Neural cell (in vitro differentiated cells): Measurements from ENCODE around the gene PROCA1. TPM values are rescaled to one million over a fixed set of nuclear protein-coding genes. Genes with fewer than 3 reads are reported as not detected.

Source experiments
- H2AFZ ChIP-seq: fragments of 200-600, 300-800 bp; sonication (generic), shearing (Covaris generic); 2 replicates; pipeline ENCODE4 v1.6.0; 2014; ENCODE audit warnings: low read depth, mild to moderate bottlenecking, antibody characterized with exemption, low read length, moderate library complexity
- H3F3A ChIP-seq: fragments of 200-600 bp; shearing (Covaris generic); 2 replicates; pipeline ENCODE4 v1.6.1; 2016; ENCODE audit warnings: mild to moderate bottlenecking, moderate library complexity, mixed read lengths, antibody characterized with exemption, low read length; ENCODE audit not compliant: insufficient read depth, poor library complexity, severe bottlenecking
- H3K27ac ChIP-seq: fragments of 200-600, 300-800 bp; sonication (generic), shearing (Covaris generic); 2 replicates; pipeline ENCODE4 v1.5.1; 2014; ENCODE audit warnings: mild to moderate bottlenecking, low read length, moderate library complexity
- H3K27me3 ChIP-seq: fragments of 300-800, 200-600 bp; sonication (generic), shearing (Covaris generic); 2 replicates; pipeline ENCODE4 v1.6.0; 2014; ENCODE audit warnings: mild to moderate bottlenecking, low read depth, low read length, moderate library complexity; ENCODE audit not compliant: insufficient read depth
- H3K36me3 ChIP-seq: fragments of 300-800, 200-600 bp; sonication (generic), shearing (Covaris generic); 2 replicates; pipeline ENCODE4 v1.5.1; 2014; ENCODE audit warnings: mild to moderate bottlenecking, antibody characterized with exemption, low read length, moderate library complexity; ENCODE audit not compliant: insufficient read depth
- H3K4me2 ChIP-seq: fragments of 300-800, 200-600 bp; sonication (generic), shearing (Covaris generic); 2 replicates; pipeline ENCODE4 v1.6.0; 2014; ENCODE audit warnings: mild to moderate bottlenecking, low read length
- H3K4me3 ChIP-seq: fragments of 300-800, 200-600 bp; sonication (generic), shearing (Covaris generic); 2 replicates; pipeline ENCODE4 v1.5.1; 2014; ENCODE audit warnings: mild to moderate bottlenecking, low read length, moderate library complexity
- H3K79me2 ChIP-seq: fragments of 200-600 bp; shearing (Covaris generic); replicated peaks from 2 replicates; pipeline ENCODE4 v1.6.0; 2014; ENCODE audit warnings: mild to moderate bottlenecking, low read length, moderate library complexity; ENCODE audit not compliant: insufficient read depth
- H3K9ac ChIP-seq: fragments of 300-800, 200-600 bp; sonication (generic), shearing (Covaris generic); 2 replicates; pipeline ENCODE4 v1.6.1; 2016; ENCODE audit warnings: mild to moderate bottlenecking, low read length, mixed read lengths
- H3K9me2 ChIP-seq: fragments of 200-600 bp; shearing (Covaris generic); 2 replicates; pipeline ENCODE4 v1.6.1; 2016; ENCODE audit warnings: mild to moderate bottlenecking, low read length, mixed read lengths; ENCODE audit not compliant: insufficient read depth
- H3K9me3 ChIP-seq: fragments of 200-600, 300-800 bp; sonication (generic), shearing (Covaris generic); 2 replicates; pipeline ENCODE4 v1.6.1; 2016; ENCODE audit warnings: mild to moderate bottlenecking, mixed run types, low read length, moderate library complexity, mixed read lengths
- H4K20me1 ChIP-seq: fragments of 200-600 bp; shearing (Covaris generic); 2 replicates; pipeline ENCODE4 v1.6.1; 2016; ENCODE audit warnings: mild to moderate bottlenecking, mixed run types; ENCODE audit not compliant: insufficient read depth
- EP300 ChIP-seq: fragments of 450-650 bp; conservative IDR thresholded peaks from 2 replicates; pipeline ENCODE4 v1.6.1; 2014; ENCODE audit warnings: antibody characterized with exemption, mild to moderate bottlenecking, moderate library complexity; ENCODE audit not compliant: poor library complexity, severe bottlenecking
- EZH2 ChIP-seq: fragments of 200-600, 300-800 bp; shearing (Covaris generic), sonication (generic); IDR thresholded peaks from 2 replicates; pipeline ENCODE4 v1.6.1; 2014; ENCODE audit warnings: antibody characterized with exemption, low read length, borderline replicate concordance, mild to moderate bottlenecking; ENCODE audit not compliant: insufficient read depth, poor library complexity, severe bottlenecking
- MXI1 ChIP-seq: fragments of 450-650 bp; conservative IDR thresholded peaks from 2 replicates; pipeline ENCODE4 v1.6.1; 2014; ENCODE audit warnings: antibody characterized with exemption, mild to moderate bottlenecking; ENCODE audit not compliant: poor library complexity, severe bottlenecking
- POLR2AphosphoS5 ChIP-seq: IDR thresholded peaks from 2 replicates; pipeline ENCODE4 v1.6.1; 2012
- RAD21 ChIP-seq: fragments of 450-650 bp; conservative IDR thresholded peaks from 2 replicates; pipeline ENCODE4 v1.6.1; 2014; ENCODE audit warnings: antibody characterized with exemption, mild to moderate bottlenecking, moderate library complexity
- SMC3 ChIP-seq: fragments of 450-650 bp; conservative IDR thresholded peaks from 2 replicates; pipeline ENCODE4 v1.6.1; 2014; ENCODE audit warnings: antibody characterized with exemption, mild to moderate bottlenecking, moderate library complexity; ENCODE audit not compliant: poor library complexity
- TAF1 ChIP-seq: IDR thresholded peaks from 2 replicates; pipeline ENCODE4 v1.6.1; 2012; ENCODE audit warnings: low read depth
- polyA plus RNA-seq: library from polyadenylated mRNA; depleted of rRNA; stranded (reverse); fragments of >200 nt; gene quantifications from 2 replicates; pipeline ENCODE4 v1.2.3, GENCODE V29; 2014
- small RNA-seq, 3 experiments: library from RNA; depleted of rRNA; stranded (forward); fragments of <200 nt; gene quantifications; one replicate each; pipeline ENCODE3, GENCODE V24; 2012
- TF ChIP-seq, protein P1 (sequence below): fragments of 450-650 bp; IDR thresholded peaks from 2 replicates; pipeline ENCODE4 v1.5.1; 2014; ENCODE audit warnings: antibody characterized with exemption, mild to moderate bottlenecking, moderate library complexity; ENCODE audit not compliant: poor library complexity, severe bottlenecking
- TF ChIP-seq, protein P2 (sequence below): IDR thresholded peaks from 2 replicates; pipeline ENCODE4 v1.6.1; 2012; ENCODE audit warnings: borderline replicate concordance

PROCA1 gene
- polyA plus RNA-seq, 1 donor from 2014 or later: 20.7 TPM

DNA sequence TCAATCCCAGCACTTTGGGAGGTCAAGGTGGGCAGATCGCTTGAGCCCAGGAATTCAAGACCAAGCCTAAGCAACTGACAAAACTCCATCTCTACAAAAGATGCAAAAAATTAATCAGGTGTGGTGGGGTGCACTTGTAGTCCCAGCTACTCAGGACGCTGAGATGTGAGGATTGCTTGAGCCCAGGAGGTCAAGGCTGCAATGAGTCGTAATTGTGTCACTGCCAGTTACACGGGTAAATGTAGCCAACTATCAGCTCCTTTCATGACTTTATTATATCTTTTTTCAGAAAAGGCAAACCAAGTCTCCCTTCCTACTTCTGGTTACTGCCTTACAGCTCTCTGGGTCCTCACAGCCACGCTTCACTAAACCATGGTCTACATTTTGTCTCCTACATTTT, 53.9 kb downstream of the PROCA1 start:
- Histone ChIP-seq H3F3A (no peaks in the 10 kb centered on the region), H3K9ac (no peak overlapping the region), H4K20me1 (no peaks in the 10 kb centered on the region), H3K9me3 (no peaks in the 10 kb centered on the region), H3K79me2 (peaks cover 37% of the 10 kb centered on the region), H3K4me2 (no peak overlapping the region), H3K27me3 (no peaks in the 10 kb centered on the region), H3K27ac (no peak overlapping the region), H3K36me3 (no peaks in the 10 kb centered on the region), H3K9me2 (no peaks in the 10 kb centered on the region), H3K4me3 (no peak overlapping the region), H2AFZ (no peak overlapping the region)
- no peak for TF ChIP-seq TAF1
- no peak for TF ChIP-seq MXI1
- TF ChIP-seq, protein P1, sequence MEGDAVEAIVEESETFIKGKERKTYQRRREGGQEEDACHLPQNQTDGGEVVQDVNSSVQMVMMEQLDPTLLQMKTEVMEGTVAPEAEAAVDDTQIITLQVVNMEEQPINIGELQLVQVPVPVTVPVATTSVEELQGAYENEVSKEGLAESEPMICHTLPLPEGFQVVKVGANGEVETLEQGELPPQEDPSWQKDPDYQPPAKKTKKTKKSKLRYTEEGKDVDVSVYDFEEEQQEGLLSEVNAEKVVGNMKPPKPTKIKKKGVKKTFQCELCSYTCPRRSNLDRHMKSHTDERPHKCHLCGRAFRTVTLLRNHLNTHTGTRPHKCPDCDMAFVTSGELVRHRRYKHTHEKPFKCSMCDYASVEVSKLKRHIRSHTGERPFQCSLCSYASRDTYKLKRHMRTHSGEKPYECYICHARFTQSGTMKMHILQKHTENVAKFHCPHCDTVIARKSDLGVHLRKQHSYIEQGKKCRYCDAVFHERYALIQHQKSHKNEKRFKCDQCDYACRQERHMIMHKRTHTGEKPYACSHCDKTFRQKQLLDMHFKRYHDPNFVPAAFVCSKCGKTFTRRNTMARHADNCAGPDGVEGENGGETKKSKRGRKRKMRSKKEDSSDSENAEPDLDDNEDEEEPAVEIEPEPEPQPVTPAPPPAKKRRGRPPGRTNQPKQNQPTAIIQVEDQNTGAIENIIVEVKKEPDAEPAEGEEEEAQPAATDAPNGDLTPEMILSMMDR: no peak
- TF ChIP-seq EZH2: no peak
- TF ChIP-seq SMC3: no peak
- no peak for TF ChIP-seq RAD21
- TF ChIP-seq POLR2AphosphoS5: no peak
- TF ChIP-seq, protein P2, sequence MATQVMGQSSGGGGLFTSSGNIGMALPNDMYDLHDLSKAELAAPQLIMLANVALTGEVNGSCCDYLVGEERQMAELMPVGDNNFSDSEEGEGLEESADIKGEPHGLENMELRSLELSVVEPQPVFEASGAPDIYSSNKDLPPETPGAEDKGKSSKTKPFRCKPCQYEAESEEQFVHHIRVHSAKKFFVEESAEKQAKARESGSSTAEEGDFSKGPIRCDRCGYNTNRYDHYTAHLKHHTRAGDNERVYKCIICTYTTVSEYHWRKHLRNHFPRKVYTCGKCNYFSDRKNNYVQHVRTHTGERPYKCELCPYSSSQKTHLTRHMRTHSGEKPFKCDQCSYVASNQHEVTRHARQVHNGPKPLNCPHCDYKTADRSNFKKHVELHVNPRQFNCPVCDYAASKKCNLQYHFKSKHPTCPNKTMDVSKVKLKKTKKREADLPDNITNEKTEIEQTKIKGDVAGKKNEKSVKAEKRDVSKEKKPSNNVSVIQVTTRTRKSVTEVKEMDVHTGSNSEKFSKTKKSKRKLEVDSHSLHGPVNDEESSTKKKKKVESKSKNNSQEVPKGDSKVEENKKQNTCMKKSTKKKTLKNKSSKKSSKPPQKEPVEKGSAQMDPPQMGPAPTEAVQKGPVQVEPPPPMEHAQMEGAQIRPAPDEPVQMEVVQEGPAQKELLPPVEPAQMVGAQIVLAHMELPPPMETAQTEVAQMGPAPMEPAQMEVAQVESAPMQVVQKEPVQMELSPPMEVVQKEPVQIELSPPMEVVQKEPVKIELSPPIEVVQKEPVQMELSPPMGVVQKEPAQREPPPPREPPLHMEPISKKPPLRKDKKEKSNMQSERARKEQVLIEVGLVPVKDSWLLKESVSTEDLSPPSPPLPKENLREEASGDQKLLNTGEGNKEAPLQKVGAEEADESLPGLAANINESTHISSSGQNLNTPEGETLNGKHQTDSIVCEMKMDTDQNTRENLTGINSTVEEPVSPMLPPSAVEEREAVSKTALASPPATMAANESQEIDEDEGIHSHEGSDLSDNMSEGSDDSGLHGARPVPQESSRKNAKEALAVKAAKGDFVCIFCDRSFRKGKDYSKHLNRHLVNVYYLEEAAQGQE: no peak
- TF ChIP-seq EP300: no peak

DNA sequence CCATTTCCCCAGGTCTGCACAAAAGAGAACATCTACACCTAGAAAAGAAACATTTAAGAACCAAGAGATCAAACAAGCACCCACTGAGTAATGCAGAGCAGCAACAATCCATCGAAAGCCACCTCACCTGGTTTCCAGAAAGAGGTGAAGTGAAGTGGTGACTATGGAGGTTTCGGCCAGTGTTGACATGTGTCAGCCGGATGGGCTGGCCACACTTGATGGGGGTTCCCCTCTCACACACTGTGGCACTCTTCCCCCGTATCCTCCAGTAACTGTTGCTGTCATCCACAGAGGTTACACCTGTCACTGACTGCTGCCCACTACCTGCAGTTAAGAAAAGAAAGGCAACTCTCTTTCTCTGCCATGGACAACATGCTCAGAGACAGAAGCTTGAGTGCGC, 56.5 kb downstream of the PROCA1 start:
- no peaks in the 10 kb centered on the region for H3K36me3 ChIP-seq
- H3K9me2 ChIP-seq: no peaks in the 10 kb centered on the region
- H3K79me2 ChIP-seq: peaks cover 15% of the 10 kb centered on the region

More for the DNA sequence above, 56.5 kb downstream of the PROCA1 start:
- H3K4me2 ChIP-seq: no peak overlapping the region
- no peak overlapping the region for H2AFZ ChIP-seq
- no peaks in the 10 kb centered on the region for H4K20me1 ChIP-seq
- H3K9ac ChIP-seq: no peak overlapping the region
- H3K27me3 ChIP-seq: no peaks in the 10 kb centered on the region
- H3K4me3 ChIP-seq: no peak overlapping the region
- no peaks in the 10 kb centered on the region for H3K9me3 ChIP-seq
- H3K27ac ChIP-seq: no peak overlapping the region
- H3F3A ChIP-seq: no peaks in the 10 kb centered on the region
- TF ChIP-seq POLR2AphosphoS5 (no peak), MXI1 (no peak)
- TF ChIP-seq, protein P2: no peak

Small RNAs within 50 kb of the gene (small RNA-seq; reads per million reads assigned to genes)
- gene SNORD42A: 0 reads per million in 3 experiments
- gene SNORD42B: 2.9 to 6.0 (median 4.4) reads per million in 3 experiments
- 0 reads per million in 3 experiments for gene SNORD4A
- 0 reads per million in 3 experiments for gene SNORD4B

Other genes with a start within 250 kb of the PROCA1 start
- not detected in 2 replicates for gene SLC13A2, start 238.2 kb downstream of the PROCA1 start, polyA plus RNA-seq
- gene FOXN1, start 205.5 kb downstream of the PROCA1 start, polyA plus RNA-seq: not detected in 2 replicates
- 218 and 231 TPM in 2 replicates for gene UNC119, start 159.3 kb downstream of the PROCA1 start, polyA plus RNA-seq
- 37.6 and 58.5 TPM in 2 replicates for gene PIGS, start 140.4 kb downstream of the PROCA1 start, polyA plus RNA-seq
- gene ALDOC, start 135.0 kb downstream of the PROCA1 start, polyA plus RNA-seq: 3.6 and 4.0 TPM in 2 replicates
- 19.9 and 21.2 TPM in 2 replicates for gene SPAG5, start 112.9 kb downstream of the PROCA1 start, polyA plus RNA-seq
- 45.7 and 47.5 TPM in 2 replicates for gene RSKR, start 97.7 kb downstream of the PROCA1 start, polyA plus RNA-seq
- gene BLTP2, start 66.7 kb downstream of the PROCA1 start, polyA plus RNA-seq: 52.1 and 54.4 TPM in 2 replicates
- 113 and 129 TPM in 2 replicates for gene SDF2, start 50.0 kb downstream of the PROCA1 start, polyA plus RNA-seq
- gene SUPT6H, start 49.7 kb downstream of the PROCA1 start, polyA plus RNA-seq: 19.0 and 20.4 TPM in 2 replicates
- 3.4 and 9.3 TPM in 2 replicates for gene RAB34, start 6.0 kb upstream of the PROCA1 start, polyA plus RNA-seq
- 292 and 297 TPM in 2 replicates for gene RPL23A, start 8.1 kb upstream of the PROCA1 start, polyA plus RNA-seq
- gene TLCD1, start 14.3 kb upstream of the PROCA1 start, polyA plus RNA-seq: not detected in 2 replicates
- gene NEK8, start 16.9 kb upstream of the PROCA1 start, polyA plus RNA-seq: 1.5 and 2.0 TPM in 2 replicates
- 139 and 146 TPM in 2 replicates for gene TRAF4, start 32.1 kb upstream of the PROCA1 start, polyA plus RNA-seq
- gene FAM222B, start 130.9 kb upstream of the PROCA1 start, polyA plus RNA-seq: 1.9 and 6.4 TPM in 2 replicates
- gene ERAL1, start 143.1 kb upstream of the PROCA1 start, polyA plus RNA-seq: 24.2 and 31.8 TPM in 2 replicates
- 27.5 and 34.5 TPM in 2 replicates for gene FLOT2, start 185.8 kb upstream of the PROCA1 start, polyA plus RNA-seq
- gene DHRS13, start 191.2 kb upstream of the PROCA1 start, polyA plus RNA-seq: 91.1 and 93.2 TPM in 2 replicates
- gene PHF12, start 239.6 kb upstream of the PROCA1 start, polyA plus RNA-seq: 10.4 and 12.9 TPM in 2 replicates